EH (cell line): ENCODE data around the gene OR4F15.
"Not testable (repeated sequence)": the region's sequence is repeated elsewhere in the genome, so short reads cannot be mapped to it uniquely, and the experiment has no call there.

Experiments used
- DNase-seq: peaks from one replicate; pipeline ENCODE4 v3.0.0-alpha.2; 2015; ENCODE audit warnings: low read depth

The OR4F15 gene, protein sequence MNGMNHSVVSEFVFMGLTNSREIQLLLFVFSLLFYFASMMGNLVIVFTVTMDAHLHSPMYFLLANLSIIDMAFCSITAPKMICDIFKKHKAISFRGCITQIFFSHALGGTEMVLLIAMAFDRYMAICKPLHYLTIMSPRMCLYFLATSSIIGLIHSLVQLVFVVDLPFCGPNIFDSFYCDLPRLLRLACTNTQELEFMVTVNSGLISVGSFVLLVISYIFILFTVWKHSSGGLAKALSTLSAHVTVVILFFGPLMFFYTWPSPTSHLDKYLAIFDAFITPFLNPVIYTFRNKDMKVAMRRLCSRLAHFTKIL

GRCh38 chr15:101811902-101812301 is at the start of gene OR4F15:
Gene OR4F15, plus strand, starts transcription at chr15:101812202. Its CDS starts 5,985 bp downstream, at chr15:101818187.
- DNase-seq, result no peak

- peak; percentile 21 for DNase-seq
Observed at GRCh38 chr15:101764669-101765339, 47.2 kb upstream of the OR4F15 start.

DNA sequence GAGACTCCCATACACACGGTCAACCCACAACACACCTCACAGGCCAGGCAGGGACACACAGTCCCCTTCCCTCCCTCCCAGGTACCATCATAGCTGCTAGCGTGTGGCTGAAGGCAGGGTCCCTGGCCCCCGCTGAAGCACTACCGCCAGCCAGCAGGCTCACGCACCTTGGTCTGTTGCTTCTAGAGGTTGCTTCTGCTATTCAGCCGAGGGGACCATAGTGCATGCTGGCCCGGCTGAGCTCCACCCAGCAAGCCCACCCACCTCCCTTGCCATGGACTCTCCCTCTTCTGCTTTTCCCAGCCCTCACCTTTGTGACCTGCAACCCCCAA is 46.7 kb upstream of the OR4F15 start:
- DNase-seq, result not testable (repeated sequence)

GRCh38 chr15:101765772-101766456 is 46.1 kb upstream of the OR4F15 start:
- DNase-seq, result no peak

GRCh38 chr15:101767083-101767640 is 44.8 kb upstream of the OR4F15 start:
- not testable (repeated sequence) for DNase-seq

DNA sequence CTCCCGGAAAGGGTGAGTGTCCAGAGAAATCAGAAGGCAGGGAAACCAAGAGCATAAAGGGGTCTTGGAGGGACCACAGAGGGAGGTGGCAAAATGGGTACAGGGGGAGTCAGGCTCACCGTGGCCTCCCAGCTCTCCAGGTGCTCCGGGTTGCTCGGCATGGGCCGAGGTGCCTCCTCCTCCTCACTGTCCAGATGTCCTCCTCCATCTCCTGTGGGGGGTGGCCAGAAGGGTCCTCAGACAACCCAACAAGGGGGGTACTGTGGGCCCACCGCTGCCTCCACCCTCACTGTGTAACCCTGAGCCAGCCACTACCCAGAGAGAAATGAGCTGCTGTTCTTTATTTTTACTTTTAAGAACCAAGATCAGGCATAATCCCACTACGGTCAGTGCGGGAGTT is 39.1 kb upstream of the OR4F15 start:
- no peak for DNase-seq

GRCh38 chr15:101773496-101774100 is 38.4 kb upstream of the OR4F15 start:
- DNase-seq, result no peak

DNA sequence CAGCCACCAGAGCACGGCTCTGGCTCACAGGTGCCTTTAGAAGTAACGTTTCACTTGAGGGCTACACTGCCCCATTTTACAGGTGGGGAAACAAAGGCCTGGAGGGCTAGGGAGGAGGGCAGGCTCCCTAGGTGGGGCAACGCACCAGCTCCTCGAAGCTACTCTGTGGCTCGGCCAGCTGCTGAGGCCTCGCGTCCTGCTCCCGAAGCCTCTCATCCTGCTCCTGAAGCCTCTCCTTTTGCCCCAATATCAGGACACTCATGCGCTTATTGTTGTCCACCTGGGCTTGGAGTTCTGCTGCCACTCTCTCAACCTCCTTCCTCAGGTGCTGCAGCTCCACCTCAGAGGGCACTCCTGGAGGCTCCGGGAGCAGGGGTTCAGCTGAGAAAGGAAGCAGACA is 36.9 kb upstream of the OR4F15 start:
- no peak for DNase-seq

- not testable (repeated sequence) for DNase-seq
Observed at GRCh38 chr15:101778576-101778975, 33.4 kb upstream of the OR4F15 start.

- peak; percentile 37 for DNase-seq
Observed at GRCh38 chr15:101780225-101780624, 31.8 kb upstream of the OR4F15 start.

DNA sequence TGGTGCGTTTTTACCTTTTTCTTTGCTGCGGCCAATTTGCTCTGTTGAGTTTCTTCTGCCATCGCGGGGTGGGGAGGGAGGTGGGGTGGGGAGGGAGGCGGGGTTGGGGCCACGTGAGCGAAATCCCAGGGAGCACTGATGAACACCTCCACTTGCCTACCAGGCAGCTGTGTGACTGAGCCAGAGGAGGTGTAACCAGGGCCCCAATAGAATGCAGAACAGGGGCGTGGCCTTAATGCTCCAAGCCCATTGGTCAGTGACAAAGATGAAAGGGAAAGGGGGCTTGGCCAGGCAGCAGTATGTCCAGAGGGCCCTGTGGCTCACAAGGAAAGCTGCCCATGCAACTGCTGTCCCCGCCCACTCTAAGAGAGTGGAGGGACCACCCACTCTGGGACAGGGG is 30.1 kb upstream of the OR4F15 start:
- no peak for DNase-seq

DNA sequence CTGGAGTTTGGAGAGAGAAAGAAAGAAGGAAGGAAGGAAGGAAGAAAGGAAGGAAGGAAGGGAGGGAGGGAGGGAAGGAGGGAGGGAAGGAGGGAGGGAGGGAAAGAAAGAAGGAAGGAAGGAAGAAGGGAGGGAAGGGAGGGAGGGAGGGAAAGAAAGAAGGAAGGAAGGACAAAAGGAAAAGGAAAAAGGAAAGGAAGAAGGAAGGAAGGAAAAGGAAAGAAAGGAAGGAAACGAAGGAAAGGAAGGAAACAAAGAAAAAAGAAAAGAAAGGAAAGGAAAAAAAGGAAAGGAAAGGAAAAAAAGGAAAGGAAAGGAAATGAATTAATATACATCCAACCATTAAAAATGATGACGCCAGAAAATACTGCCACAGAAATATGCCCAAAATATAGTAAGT is 27.4 kb upstream of the OR4F15 start:
- DNase-seq, result no peak

- not testable (repeated sequence) for DNase-seq
Observed at GRCh38 chr15:101786422-101786821, 25.6 kb upstream of the OR4F15 start.

- not testable (repeated sequence) for DNase-seq
Observed at GRCh38 chr15:101788001-101788400, 24.0 kb upstream of the OR4F15 start.

DNA sequence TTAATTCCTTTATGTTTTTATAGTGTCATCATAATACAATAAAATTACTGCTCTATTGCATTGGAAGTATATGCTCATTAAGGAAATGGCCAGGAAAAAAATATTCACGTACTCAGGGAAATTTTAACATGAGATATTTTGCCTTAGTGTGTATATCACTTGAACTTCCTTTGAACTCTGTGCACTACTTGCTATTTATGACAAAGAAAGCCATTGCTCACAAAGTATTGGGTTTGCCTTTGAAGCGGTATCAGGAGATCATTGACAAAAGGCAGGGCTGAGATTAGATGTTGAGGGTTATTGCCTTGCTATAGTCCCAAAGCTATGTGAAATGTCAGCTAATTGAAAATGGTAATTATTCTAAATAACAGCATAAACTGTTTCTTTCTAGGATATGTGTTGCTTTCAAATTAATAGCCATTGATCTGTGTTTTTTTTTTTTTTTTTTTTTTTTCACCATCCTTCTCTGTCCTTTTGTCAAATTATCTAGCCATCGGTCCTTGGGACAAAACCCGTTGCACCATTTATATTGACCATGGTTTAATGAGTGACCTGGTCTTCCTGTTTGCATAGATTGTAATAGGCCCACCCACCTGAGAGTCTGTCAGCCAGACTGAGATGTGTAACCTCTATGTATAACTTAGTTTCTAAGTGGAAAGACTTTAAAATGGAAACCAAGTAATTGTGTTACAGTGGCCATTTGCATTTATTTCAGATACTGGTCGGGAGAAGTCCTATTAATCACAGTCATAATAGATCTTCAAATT is 23.3 kb upstream of the OR4F15 start:
- not testable (repeated sequence) for DNase-seq

DNA sequence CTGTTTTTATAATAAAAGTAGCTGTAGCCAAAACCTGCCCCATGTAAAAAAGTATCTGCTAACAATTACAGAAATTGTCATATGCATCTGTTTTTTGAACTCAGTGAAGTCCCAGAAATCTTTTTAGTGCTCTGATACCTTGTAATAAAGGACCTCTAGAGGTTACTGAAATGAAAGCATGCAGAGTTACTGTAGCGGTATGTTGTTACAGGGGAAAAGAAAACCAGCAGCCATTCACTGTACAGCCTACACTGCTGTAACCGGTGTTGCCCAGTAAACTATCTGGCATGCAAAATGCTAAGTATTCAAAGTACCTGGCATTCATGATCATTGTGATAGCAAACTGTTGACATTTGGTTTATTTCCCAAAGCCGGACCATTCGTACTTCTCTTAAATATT is 21.3 kb upstream of the OR4F15 start:
- not testable (repeated sequence) for DNase-seq

DNA sequence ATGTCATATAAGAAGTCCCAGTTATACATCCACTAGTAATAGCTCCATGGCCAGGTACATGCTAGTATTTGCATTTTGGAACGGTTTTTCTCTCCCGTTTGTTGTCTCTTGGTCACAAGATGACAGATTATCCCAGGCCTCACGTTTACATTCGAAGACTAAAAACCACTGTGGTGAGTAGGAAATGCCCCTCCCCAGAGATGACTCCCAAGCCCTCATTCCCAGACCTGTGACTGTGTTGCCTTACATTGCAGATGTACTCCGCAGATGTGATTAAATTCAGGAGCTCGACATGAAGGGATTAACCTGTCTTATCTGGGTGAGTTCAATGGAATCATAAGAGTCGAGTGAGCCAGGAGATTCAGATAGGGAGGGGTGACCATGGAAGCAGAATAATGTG is 18.0 kb upstream of the OR4F15 start:
- not testable (repeated sequence) for DNase-seq

- DNase-seq, result peak; percentile 87
Observed at GRCh38 chr15:101795455-101795854, 16.5 kb upstream of the OR4F15 start.

DNA sequence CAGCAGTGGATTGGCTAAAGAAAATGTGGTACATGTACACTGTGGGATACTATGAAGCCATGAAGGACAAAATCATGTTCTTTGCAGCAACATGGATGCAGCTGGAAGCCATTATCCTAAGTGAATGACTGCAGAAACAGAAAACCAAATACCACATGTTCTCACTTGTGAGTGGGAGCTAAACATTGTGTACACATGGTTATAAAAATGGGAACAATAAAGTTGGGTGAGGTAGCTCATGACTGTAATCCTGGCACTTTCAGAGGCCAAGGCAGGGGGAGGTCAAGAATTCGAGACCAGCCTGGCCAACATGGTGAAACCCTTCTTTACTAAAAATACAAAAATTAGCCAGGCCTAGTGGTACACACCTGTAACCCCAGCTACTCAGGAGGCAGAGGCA is 12.3 kb upstream of the OR4F15 start:
- no peak for DNase-seq

- DNase-seq, result no peak
Observed at GRCh38 chr15:101801048-101801447, 11.0 kb upstream of the OR4F15 start.

DNA sequence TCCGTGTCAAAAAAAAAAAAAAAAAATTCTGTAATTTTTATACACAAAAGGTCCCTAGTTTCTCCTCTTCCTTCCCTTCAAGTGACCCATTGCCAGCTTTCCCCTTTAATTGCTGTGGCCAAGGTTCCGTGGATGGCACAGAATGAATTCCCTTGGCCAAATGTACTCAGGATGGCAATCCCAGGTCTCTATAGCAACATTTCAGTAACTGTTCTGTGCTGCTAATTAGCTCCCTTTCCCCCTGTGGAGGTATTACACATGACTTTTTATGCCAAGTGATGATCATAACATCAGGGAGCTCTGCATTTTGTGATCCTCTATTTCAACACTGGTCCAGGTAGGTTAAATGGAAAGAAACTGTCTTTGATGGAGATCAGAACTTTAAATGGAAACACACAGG is 8.8 kb upstream of the OR4F15 start, which contains the start of gene OR4F6:
Gene OR4F6 (plus strand): TSS at position 301 of the 400 bp plus-strand sequence. CDS start 2,211 bp downstream, outside the sequence.
- DNase-seq, result no peak
